GM12878 (cell line): ENCODE results near the gene TXNDC9. TPM values are rescaled to one million over a fixed set of nuclear protein-coding genes. Genes with fewer than 3 reads are reported as not detected.

Source experiments
- ATAC-seq: fragments of 200-7000 bp; cut with Tn5 transposase; 3 replicates; pipeline ENCODE4 v1.9.1; 2020; ENCODE audit warnings: mild to moderate bottlenecking, moderate library complexity
- BruUV-seq: library from RNA; stranded (reverse); fragments of 400-500 nt; replicated peaks from 2 replicates; lab custom pipeline; 2021; lab: Mats Ljungman, UMichigan
- CTCF ChIA-PET: fragments of 300-600 bp; sonication (Branson Sonifier 250); formaldehyde crosslinking; extraction: SDS; loops from one replicate; lab custom pipeline; 2021; ENCODE audit warnings: inconsistent platforms; lab: Yijun Ruan, JAX
- POLR2A ChIA-PET: fragments of 350-600 bp; formaldehyde crosslinking; extraction: SDS; loops from one replicate; lab custom pipeline; 2021; ENCODE audit warnings: inconsistent platforms; lab: Charles Lee
- RAD21 ChIA-PET: fragments of 300-600 bp; sonication (Branson Sonifier 250); formaldehyde crosslinking; loops from one replicate; lab custom pipeline; 2023; ENCODE audit warnings: antibody characterized with exemption; ENCODE audit not compliant: unreplicated experiment; lab: Charles Lee
- SMC1A ChIA-PET: fragments of 300-600 bp; sonication (Branson Sonifier 250); formaldehyde crosslinking; loops from one replicate; lab custom pipeline; 2023; ENCODE audit not compliant: unreplicated experiment, uncharacterized antibody; lab: Charles Lee
- DNase-seq: peaks from one replicate; pipeline ENCODE4 v3.0.0-alpha.2; 2011; ENCODE audit warnings: low read depth, low spot score
- FAIRE-seq: peaks from 3 replicates; lab custom pipeline; 2011; peaks lifted over from hg19 to GRCh38; lab: Jason Lieb, UNC
- H2AFZ ChIP-seq: 2 replicates; pipeline ENCODE4 v1.6.0; 2011; ENCODE audit warnings: low read depth, low read length, control low read depth; ENCODE audit not compliant: control insufficient read depth
- H3K27ac ChIP-seq: 2 replicates; pipeline ENCODE4 v1.5.1; 2011; ENCODE audit warnings: control low read depth; ENCODE audit not compliant: control insufficient read depth, insufficient read depth
- H3K27me3 ChIP-seq, 2 experiments: replicated peaks in 1 of 2; 2 replicates each; pipeline versions ENCODE4 v1.6.0 to v1.6.1; 2011; ENCODE audit warnings: low read length in 1 of 2; ENCODE audit not compliant: control insufficient read depth in 2 of 2, insufficient read depth in 2 of 2
- H3K36me3 ChIP-seq, 2 experiments: 2 replicates each; pipeline ENCODE4 v1.5.1; 2011; ENCODE audit warnings: low read length in 1 of 2; ENCODE audit not compliant: control insufficient read depth in 2 of 2, insufficient read depth in 2 of 2
- H3K4me1 ChIP-seq: 2 replicates; pipeline ENCODE4 v1.6.1; 2011; ENCODE audit warnings: mild to moderate bottlenecking, low read length, moderate library complexity, mixed read lengths; ENCODE audit not compliant: control insufficient read depth, insufficient read depth
- H3K4me2 ChIP-seq: 2 replicates; pipeline ENCODE4 v1.6.0; 2011; ENCODE audit warnings: control low read depth; ENCODE audit not compliant: control insufficient read depth, insufficient read depth
- H3K4me3 ChIP-seq: fragments of 200-600 bp; sonication (generic); 2 replicates; pipeline ENCODE4 v1.5.1; 2016
- H3K79me2 ChIP-seq: 2 replicates; pipeline ENCODE4 v1.6.0; 2011; ENCODE audit warnings: low read length; ENCODE audit not compliant: control insufficient read depth, insufficient read depth
- H3K9ac ChIP-seq: 2 replicates; pipeline ENCODE4 v1.8.0; 2011; ENCODE audit warnings: low read length, control low read depth, mixed read lengths; ENCODE audit not compliant: control insufficient read depth, insufficient read depth
- H3K9me3 ChIP-seq: replicated peaks from 3 replicates; pipeline ENCODE4 v1.5.1; 2011; ENCODE audit warnings: mild to moderate bottlenecking, low read length; ENCODE audit not compliant: control insufficient read depth, insufficient read depth
- H4K20me1 ChIP-seq: 2 replicates; pipeline ENCODE4 v1.6.0; 2011; ENCODE audit not compliant: control insufficient read depth, insufficient read depth
- GATAD2B ChIP-seq: fragments of 450-650 bp; conservative IDR thresholded peaks from 2 replicates; pipeline ENCODE4 v1.6.1; 2017; ENCODE audit warnings: low read depth, mild to moderate bottlenecking, moderate library complexity
- POLR2AphosphoS2 ChIP-seq: IDR thresholded peaks from 2 replicates; pipeline ENCODE4 v1.6.1; 2011; ENCODE audit warnings: low read depth, mild to moderate bottlenecking, low read length, improper control_type of control experiment, moderate library complexity
- in situ Hi-C: fragments of 300-500 bp; cut with MboI; formaldehyde crosslinking; loops from 9 replicates; pipeline ENCODE4 v1.14.3; 2018; ENCODE audit warnings: mixed read lengths
- intact Hi-C: fragments of 100-400 bp; cut with micrococcal nuclease; formaldehyde crosslinking; loops from one replicate; pipeline ENCODE4 v1.14.2; 2022; ENCODE audit not compliant: unreplicated experiment
- polyA plus RNA-seq, 11 experiments: library from polyadenylated mRNA; depleted of rRNA in 4 of 11; unstranded in 6 of 11; stranded (reverse) in 5 of 11; fragments of >200 nt; fragmentation: Nextera tagmentation in 4 of 11; fragmentation: Illumina TruSeq in 1 of 11; extraction: Ambion mirVana in 4 of 11; extraction: Trizol in 1 of 11; gene quantifications; 1 replicate in 1 of 11; 2 replicates in 10 of 11; pipeline versions ENCODE4 v1.2.1 to v1.2.3, GENCODE V29; 2011 to 2016; ENCODE audit warnings: inconsistent platforms in 2 of 11, missing spikeins in 2 of 11, low read depth in 1 of 11
- total RNA-seq, 4 experiments: library from RNA; depleted of rRNA in 3 of 4; stranded (reverse); fragments of >200 nt in 3 of 4; fragmentation: Illumina TruSeq in 1 of 4; extraction: Trizol in 1 of 4; gene quantifications; 2 replicates each; pipeline versions ENCODE4 v1.2.1 to v1.2.3, GENCODE V29; 2013 to 2021
- TF ChIP-seq, protein P1 (sequence below): IDR thresholded peaks from 2 replicates; pipeline ENCODE4 v1.6.1; 2012; ENCODE audit warnings: mild to moderate bottlenecking, low read depth, low read length
- TF ChIP-seq, protein P2 (sequence below): fragments of 450-650 bp; IDR thresholded peaks from 2 replicates; pipeline ENCODE4 v1.6.1; 2016; ENCODE audit warnings: mild to moderate bottlenecking, moderate library complexity, borderline replicate concordance
- TF ChIP-seq, protein P3 (sequence below): fragments of 450-650 bp; IDR thresholded peaks from 2 replicates; pipeline ENCODE4 v1.6.1; 2017; ENCODE audit warnings: mild to moderate bottlenecking
- TF ChIP-seq, protein P4 (sequence below): fragments of 150-350 bp; IDR thresholded peaks from 2 replicates; pipeline ENCODE4 v1.6.1; 2016; ENCODE audit warnings: low read depth, low read length

Gene TXNDC9
- total and polyA plus RNA-seq, 10 of the 15 experiments (the other 5 are each of a cell fraction or from before 2014, with no cell fraction given): 27.0 to 170 (median 50.9) TPM

DNA sequence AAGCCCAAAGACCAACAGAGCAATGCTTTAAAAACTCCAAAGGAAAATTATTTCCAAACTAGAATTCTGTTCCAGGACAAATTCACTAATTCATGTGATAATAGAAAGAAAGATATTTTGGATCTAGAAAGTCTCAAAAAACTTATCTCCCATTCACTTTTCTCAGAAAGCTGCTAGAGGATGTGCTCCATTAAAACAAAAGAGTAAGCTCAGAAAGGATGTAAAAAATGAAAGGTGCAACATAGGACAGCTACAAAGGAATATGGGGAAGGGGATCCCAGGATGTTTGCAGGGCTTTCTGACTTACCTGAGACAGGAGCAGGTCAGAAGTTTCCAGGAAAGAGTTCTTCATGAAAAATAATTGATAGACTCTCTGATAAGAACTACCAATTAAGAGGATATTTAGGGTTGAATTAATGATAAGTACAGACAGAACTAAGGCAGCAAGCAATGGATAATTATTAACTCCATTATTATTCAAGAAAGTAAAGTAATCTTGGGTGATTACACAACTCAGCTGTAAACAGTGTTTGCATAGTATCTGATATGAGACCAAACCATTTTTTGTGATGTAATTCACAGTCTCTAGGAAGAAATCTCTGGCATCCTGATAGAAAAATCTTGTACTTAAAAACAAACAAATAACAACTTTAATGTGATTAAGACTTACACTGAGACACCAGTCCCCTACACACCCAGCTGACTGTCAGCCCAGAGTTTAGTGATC lies 56.0 kb downstream of the TXNDC9 start:
- CTCF ChIA-PET: no interaction called here
- Histone ChIP-seq H3K4me2 (no peak overlapping the region), H2AFZ (no peak overlapping the region), H3K36me3 (no peaks in the 10 kb centered on the region), H4K20me1 (no peaks in the 10 kb centered on the region), H3K79me2 (no peaks in the 10 kb centered on the region), H3K9me3 (no peaks in the 10 kb centered on the region), H3K27ac (no peak overlapping the region), H3K9ac (no peak overlapping the region), H3K27me3 (no peaks in the 10 kb centered on the region), H3K4me3 (no peak overlapping the region), H3K4me1 (no peaks in the 10 kb centered on the region)
- FAIRE-seq: no peak
- in situ Hi-C loops (no loop called here), intact Hi-C loops (no loop called here)
- POLR2A ChIA-PET: no interaction called here
- SMC1A ChIA-PET: interaction anchor here (0.7 kb wide), 1 partner anchor 109 kb away, joined by 3 read pairs; no protein-coding TSS in a partner anchor
- no TSS peak for BruUV-seq
- TF ChIP-seq, protein P1, sequence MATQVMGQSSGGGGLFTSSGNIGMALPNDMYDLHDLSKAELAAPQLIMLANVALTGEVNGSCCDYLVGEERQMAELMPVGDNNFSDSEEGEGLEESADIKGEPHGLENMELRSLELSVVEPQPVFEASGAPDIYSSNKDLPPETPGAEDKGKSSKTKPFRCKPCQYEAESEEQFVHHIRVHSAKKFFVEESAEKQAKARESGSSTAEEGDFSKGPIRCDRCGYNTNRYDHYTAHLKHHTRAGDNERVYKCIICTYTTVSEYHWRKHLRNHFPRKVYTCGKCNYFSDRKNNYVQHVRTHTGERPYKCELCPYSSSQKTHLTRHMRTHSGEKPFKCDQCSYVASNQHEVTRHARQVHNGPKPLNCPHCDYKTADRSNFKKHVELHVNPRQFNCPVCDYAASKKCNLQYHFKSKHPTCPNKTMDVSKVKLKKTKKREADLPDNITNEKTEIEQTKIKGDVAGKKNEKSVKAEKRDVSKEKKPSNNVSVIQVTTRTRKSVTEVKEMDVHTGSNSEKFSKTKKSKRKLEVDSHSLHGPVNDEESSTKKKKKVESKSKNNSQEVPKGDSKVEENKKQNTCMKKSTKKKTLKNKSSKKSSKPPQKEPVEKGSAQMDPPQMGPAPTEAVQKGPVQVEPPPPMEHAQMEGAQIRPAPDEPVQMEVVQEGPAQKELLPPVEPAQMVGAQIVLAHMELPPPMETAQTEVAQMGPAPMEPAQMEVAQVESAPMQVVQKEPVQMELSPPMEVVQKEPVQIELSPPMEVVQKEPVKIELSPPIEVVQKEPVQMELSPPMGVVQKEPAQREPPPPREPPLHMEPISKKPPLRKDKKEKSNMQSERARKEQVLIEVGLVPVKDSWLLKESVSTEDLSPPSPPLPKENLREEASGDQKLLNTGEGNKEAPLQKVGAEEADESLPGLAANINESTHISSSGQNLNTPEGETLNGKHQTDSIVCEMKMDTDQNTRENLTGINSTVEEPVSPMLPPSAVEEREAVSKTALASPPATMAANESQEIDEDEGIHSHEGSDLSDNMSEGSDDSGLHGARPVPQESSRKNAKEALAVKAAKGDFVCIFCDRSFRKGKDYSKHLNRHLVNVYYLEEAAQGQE: no peak
- TF ChIP-seq, protein P2, sequence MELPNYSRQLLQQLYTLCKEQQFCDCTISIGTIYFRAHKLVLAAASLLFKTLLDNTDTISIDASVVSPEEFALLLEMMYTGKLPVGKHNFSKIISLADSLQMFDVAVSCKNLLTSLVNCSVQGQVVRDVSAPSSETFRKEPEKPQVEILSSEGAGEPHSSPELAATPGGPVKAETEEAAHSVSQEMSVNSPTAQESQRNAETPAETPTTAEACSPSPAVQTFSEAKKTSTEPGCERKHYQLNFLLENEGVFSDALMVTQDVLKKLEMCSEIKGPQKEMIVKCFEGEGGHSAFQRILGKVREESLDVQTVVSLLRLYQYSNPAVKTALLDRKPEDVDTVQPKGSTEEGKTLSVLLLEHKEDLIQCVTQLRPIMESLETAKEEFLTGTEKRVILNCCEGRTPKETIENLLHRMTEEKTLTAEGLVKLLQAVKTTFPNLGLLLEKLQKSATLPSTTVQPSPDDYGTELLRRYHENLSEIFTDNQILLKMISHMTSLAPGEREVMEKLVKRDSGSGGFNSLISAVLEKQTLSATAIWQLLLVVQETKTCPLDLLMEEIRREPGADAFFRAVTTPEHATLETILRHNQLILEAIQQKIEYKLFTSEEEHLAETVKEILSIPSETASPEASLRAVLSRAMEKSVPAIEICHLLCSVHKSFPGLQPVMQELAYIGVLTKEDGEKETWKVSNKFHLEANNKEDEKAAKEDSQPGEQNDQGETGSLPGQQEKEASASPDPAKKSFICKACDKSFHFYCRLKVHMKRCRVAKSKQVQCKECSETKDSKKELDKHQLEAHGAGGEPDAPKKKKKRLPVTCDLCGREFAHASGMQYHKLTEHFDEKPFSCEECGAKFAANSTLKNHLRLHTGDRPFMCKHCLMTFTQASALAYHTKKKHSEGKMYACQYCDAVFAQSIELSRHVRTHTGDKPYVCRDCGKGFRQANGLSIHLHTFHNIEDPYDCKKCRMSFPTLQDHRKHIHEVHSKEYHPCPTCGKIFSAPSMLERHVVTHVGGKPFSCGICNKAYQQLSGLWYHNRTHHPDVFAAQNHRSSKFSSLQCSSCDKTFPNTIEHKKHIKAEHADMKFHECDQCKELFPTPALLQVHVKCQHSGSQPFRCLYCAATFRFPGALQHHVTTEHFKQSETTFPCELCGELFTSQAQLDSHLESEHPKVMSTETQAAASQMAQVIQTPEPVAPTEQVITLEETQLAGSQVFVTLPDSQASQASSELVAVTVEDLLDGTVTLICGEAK: no peak
- TF ChIP-seq, protein P3, sequence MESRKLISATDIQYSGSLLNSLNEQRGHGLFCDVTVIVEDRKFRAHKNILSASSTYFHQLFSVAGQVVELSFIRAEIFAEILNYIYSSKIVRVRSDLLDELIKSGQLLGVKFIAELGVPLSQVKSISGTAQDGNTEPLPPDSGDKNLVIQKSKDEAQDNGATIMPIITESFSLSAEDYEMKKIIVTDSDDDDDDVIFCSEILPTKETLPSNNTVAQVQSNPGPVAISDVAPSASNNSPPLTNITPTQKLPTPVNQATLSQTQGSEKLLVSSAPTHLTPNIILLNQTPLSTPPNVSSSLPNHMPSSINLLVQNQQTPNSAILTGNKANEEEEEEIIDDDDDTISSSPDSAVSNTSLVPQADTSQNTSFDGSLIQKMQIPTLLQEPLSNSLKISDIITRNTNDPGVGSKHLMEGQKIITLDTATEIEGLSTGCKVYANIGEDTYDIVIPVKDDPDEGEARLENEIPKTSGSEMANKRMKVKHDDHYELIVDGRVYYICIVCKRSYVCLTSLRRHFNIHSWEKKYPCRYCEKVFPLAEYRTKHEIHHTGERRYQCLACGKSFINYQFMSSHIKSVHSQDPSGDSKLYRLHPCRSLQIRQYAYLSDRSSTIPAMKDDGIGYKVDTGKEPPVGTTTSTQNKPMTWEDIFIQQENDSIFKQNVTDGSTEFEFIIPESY: no peak
- TF ChIP-seq POLR2AphosphoS2: no peak
- TF ChIP-seq GATAD2B: no peak
- TF ChIP-seq, protein P4, sequence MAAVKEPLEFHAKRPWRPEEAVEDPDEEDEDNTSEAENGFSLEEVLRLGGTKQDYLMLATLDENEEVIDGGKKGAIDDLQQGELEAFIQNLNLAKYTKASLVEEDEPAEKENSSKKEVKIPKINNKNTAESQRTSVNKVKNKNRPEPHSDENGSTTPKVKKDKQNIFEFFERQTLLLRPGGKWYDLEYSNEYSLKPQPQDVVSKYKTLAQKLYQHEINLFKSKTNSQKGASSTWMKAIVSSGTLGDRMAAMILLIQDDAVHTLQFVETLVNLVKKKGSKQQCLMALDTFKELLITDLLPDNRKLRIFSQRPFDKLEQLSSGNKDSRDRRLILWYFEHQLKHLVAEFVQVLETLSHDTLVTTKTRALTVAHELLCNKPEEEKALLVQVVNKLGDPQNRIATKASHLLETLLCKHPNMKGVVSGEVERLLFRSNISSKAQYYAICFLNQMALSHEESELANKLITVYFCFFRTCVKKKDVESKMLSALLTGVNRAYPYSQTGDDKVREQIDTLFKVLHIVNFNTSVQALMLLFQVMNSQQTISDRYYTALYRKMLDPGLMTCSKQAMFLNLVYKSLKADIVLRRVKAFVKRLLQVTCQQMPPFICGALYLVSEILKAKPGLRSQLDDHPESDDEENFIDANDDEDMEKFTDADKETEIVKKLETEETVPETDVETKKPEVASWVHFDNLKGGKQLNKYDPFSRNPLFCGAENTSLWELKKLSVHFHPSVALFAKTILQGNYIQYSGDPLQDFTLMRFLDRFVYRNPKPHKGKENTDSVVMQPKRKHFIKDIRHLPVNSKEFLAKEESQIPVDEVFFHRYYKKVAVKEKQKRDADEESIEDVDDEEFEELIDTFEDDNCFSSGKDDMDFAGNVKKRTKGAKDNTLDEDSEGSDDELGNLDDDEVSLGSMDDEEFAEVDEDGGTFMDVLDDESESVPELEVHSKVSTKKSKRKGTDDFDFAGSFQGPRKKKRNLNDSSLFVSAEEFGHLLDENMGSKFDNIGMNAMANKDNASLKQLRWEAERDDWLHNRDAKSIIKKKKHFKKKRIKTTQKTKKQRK: no peak
- no peak for DNase-seq
- RAD21 ChIA-PET: no interaction called here
- no peak for ATAC-seq
